Esophagus muscularis mucosa (tissue), 4 donors: ENCODE data around the gene BMP6. TPM values are rescaled to one million over a fixed set of nuclear protein-coding genes. Genes with fewer than 3 reads are reported as not detected.

Experiments used
- DNase-seq: peaks from one replicate; pipeline ENCODE4 v3.0.0-alpha.2; 2017; ENCODE audit errors: extremely low spot score
- H3K27ac ChIP-seq, 4 donors: fragments of 200-600 bp; sonication (generic); replicated peaks in 1 of 4; 1 replicate in 3 of 4; 2 replicates in 1 of 4; pipeline ENCODE4 v1.5.1; 2016 to 2019; ENCODE audit warnings: mild to moderate bottlenecking in 1 of 4
- H3K27me3 ChIP-seq, 4 donors: fragments of 200-600 bp; sonication (generic); one replicate each; pipeline versions ENCODE4 v1.5.1 to v1.6.0; 2016 to 2019
- H3K36me3 ChIP-seq, 4 donors: fragments of 200-600 bp; sonication (generic); one replicate each; pipeline ENCODE4 v1.5.1; 2016 to 2019
- H3K4me1 ChIP-seq, 4 donors: fragments of 200-600 bp; sonication (generic); one replicate each; pipeline ENCODE4 v1.5.1; 2016 to 2019
- H3K4me3 ChIP-seq, 4 donors: fragments of 200-600 bp; sonication (generic); 1 replicate in 2 of 4; 2 replicates in 2 of 4; pipeline ENCODE4 v1.5.1; 2016 to 2019; ENCODE audit warnings: mild to moderate bottlenecking in 4 of 4, moderate library complexity in 1 of 4
- H3K9me3 ChIP-seq, 4 donors: fragments of 200-600 bp; sonication (generic); 1 replicate in 3 of 4; 2 replicates in 1 of 4; pipeline ENCODE4 v1.5.1; 2016 to 2019
- CTCF ChIP-seq, 3 experiments: fragments of 200-600 bp in 2 of 3; fragments of 450-650 bp in 1 of 3; sonication (generic) in 2 of 3; IDR thresholded peaks; one replicate each; pipeline ENCODE4 v1.5.1; 2017 to 2019; ENCODE audit warnings: antibody characterized with exemption in 3 of 3, mild to moderate bottlenecking in 2 of 3, moderate library complexity in 1 of 3
- EP300 ChIP-seq: sonication (generic); formaldehyde crosslinking; IDR thresholded peaks from one replicate; pipeline ENCODE4 v1.6.1; 2017; ENCODE audit warnings: antibody characterized with exemption
- POLR2A ChIP-seq: fragments of 450-650 bp; IDR thresholded peaks from one replicate; pipeline ENCODE4 v1.6.1; 2017; ENCODE audit warnings: antibody characterized with exemption, moderate library complexity, mild to moderate bottlenecking, low read depth
- POLR2AphosphoS5 ChIP-seq, 2 donors: sonication (generic); formaldehyde crosslinking; IDR thresholded peaks; one replicate each; pipeline ENCODE4 v1.6.1; 2017; ENCODE audit warnings: antibody characterized with exemption in 2 of 2
- WGBS: methylation state at CpG from one replicate; pipeline ENCODE4 v1.1.5; 2018; 5-methylcytosine and 5-hydroxymethylcytosine counted together
- intact Hi-C: fragments of 100-400 bp; cut with DNase I; formaldehyde crosslinking; loops from one replicate; pipeline ENCODE4 v1.15.1; 2023
- total RNA-seq, 4 donors: library from RNA; depleted of rRNA; stranded (reverse); fragments of >200 nt; gene quantifications; one replicate each; pipeline versions ENCODE4 v1.1.0 to v1.2.1, GENCODE V29; 2016

The BMP6 gene
- total RNA-seq, 4 donors from 2014 or later: 5.1 to 10.0 (median 6.9) TPM

GRCh38 chr6:7684843-7685242, 41.1 kb upstream of the BMP6 start:
- WGBS: 69% methylated on average over 4 of the region's 4 CpGs

GRCh38 chr6:7685276-7685675, 40.6 kb upstream of the BMP6 start:
- Histone ChIP-seq H3K4me1 (no peaks in the 10 kb centered on the region), H3K4me3 (no peak overlapping the region), H3K27me3 (peaks cover 0 to 29% (median 0%) of the 10 kb centered on the region in 4 donors), H3K27ac (no peak overlapping the region), H3K36me3 (no peaks in the 10 kb centered on the region), H3K9me3 (no peaks in the 10 kb centered on the region)
- no peak for DNase-seq
- 64% methylated on average over 1 of the region's 1 CpG for WGBS
- intact Hi-C loops: no loop called here
- no peak for TF ChIP-seq EP300
- no peak for TF ChIP-seq POLR2A
- no peak for TF ChIP-seq POLR2AphosphoS5 (IDR thresholded peaks at IDR 0.05)
- TF ChIP-seq CTCF (IDR thresholded peaks at IDR 0.05): no peak

More at GRCh38 chr6:7684843-7685242, 41.1 kb upstream of the BMP6 start:
- Histone ChIP-seq H3K27ac (no peak overlapping the region), H3K4me3 (no peak overlapping the region), H3K9me3 (no peaks in the 10 kb centered on the region), H3K36me3 (no peaks in the 10 kb centered on the region), H3K4me1 (no peaks in the 10 kb centered on the region), H3K27me3 (peaks cover 0 to 29% (median 0%) of the 10 kb centered on the region in 4 donors)
- DNase-seq: peak; percentile 57
- intact Hi-C loops: no loop called here
- TF ChIP-seq CTCF (IDR thresholded peaks at IDR 0.05) (no peak), POLR2AphosphoS5 (IDR thresholded peaks at IDR 0.05) (no peak), EP300 (no peak), POLR2A (no peak)

GRCh38 chr6:7687145-7688111, 38.5 kb upstream of the BMP6 start:
- no peaks in the 10 kb centered on the region for H3K36me3 ChIP-seq
- TF ChIP-seq CTCF (IDR thresholded peaks at IDR 0.05) (no peak), EP300 (no peak), POLR2AphosphoS5 (IDR thresholded peaks at IDR 0.05) (no peak), POLR2A (no peak)
- no peak for DNase-seq
- H3K4me3 ChIP-seq: no peak overlapping the region
- 76% methylated on average over 8 of the region's 8 CpGs for WGBS
- H3K27me3 ChIP-seq: peaks cover 0 to 42% (median 0%) of the 10 kb centered on the region in 4 donors
- H3K4me1 ChIP-seq: no peaks in the 10 kb centered on the region
- H3K9me3 ChIP-seq: no peaks in the 10 kb centered on the region
- intact Hi-C loops: no loop called here
- H3K27ac ChIP-seq: no peak overlapping the region

- H3K4me3 ChIP-seq: no peak overlapping the region
- no peaks in the 10 kb centered on the region for H3K4me1 ChIP-seq
- no peak overlapping the region for H3K27ac ChIP-seq
- 86% methylated on average over 2 of the region's 2 CpGs for WGBS
- no peaks in the 10 kb centered on the region for H3K36me3 ChIP-seq
- no peaks in the 10 kb centered on the region for H3K9me3 ChIP-seq
- DNase-seq: no peak
- H3K27me3 ChIP-seq: peaks cover 0 to 31% (median 0%) of the 10 kb centered on the region in 4 donors
- no peak for TF ChIP-seq POLR2A
- no peak for TF ChIP-seq POLR2AphosphoS5 (IDR thresholded peaks at IDR 0.05)
- intact Hi-C loops: no loop called here
Measured at GRCh38 chr6:7691021-7691420, 34.9 kb upstream of the BMP6 start.

- no peak overlapping the region for H3K27ac ChIP-seq
- no peaks in the 10 kb centered on the region for H3K9me3 ChIP-seq
- 77% methylated on average over 20 of the region's 21 CpGs for WGBS
- no peaks in the 10 kb centered on the region for H3K4me1 ChIP-seq
- no peak overlapping the region for H3K4me3 ChIP-seq
- intact Hi-C loops: no loop called here
- no peak for TF ChIP-seq EP300
- no peak for TF ChIP-seq POLR2AphosphoS5 (IDR thresholded peaks at IDR 0.05)
- TF ChIP-seq CTCF (IDR thresholded peaks at IDR 0.05): no peak
- no peak for TF ChIP-seq POLR2A
- H3K27me3 ChIP-seq: peaks cover 0 to 31% (median 0%) of the 10 kb centered on the region in 4 donors
- H3K36me3 ChIP-seq: no peaks in the 10 kb centered on the region
- DNase-seq: no peak
Measured at GRCh38 chr6:7691675-7692452, 34.0 kb upstream of the BMP6 start.
